K562 (cell line): ENCODE results near the gene HSPB7. TPM values are rescaled to one million over a fixed set of nuclear protein-coding genes. Genes with fewer than 3 reads are reported as not detected.
A peak's percentile ranks its signal among the peaks of the same experiment; 100 is the strongest.

Experiments used
- BHLHE40 ChIP-seq: IDR thresholded peaks from 2 replicates; pipeline ENCODE4 v1.6.1; 2011; ENCODE audit warnings: low read length, improper control_type of control experiment
- CHD1 ChIP-seq: fragments of 200-600 bp; sonication (generic); IDR thresholded peaks from one replicate; pipeline ENCODE4 v1.6.1; 2012; ENCODE audit warnings: mild to moderate bottlenecking, moderate library complexity, low read length, inconsistent platforms
- CTBP1 ChIP-seq: fragments of 450-650 bp; IDR thresholded peaks from 2 replicates; pipeline ENCODE4 v1.6.1; 2016; ENCODE audit warnings: borderline replicate concordance
- ELF2 ChIP-seq: fragments of 250-450 bp; sonication (Bioruptor Pico); IDR thresholded peaks from 2 replicates; pipeline ENCODE4 v1.5.0; 2021; ENCODE audit warnings: mild to moderate bottlenecking
- HIVEP1 ChIP-seq: fragments of 250-450 bp; sonication (Bioruptor Pico); IDR thresholded peaks from 2 replicates; pipeline ENCODE4 v1.4.0; 2020; ENCODE audit warnings: mild to moderate bottlenecking
- KDM1A ChIP-seq, 2 experiments: fragments of 450-650 bp; IDR thresholded peaks; 2 replicates each; pipeline ENCODE4 v1.6.1; 2016; ENCODE audit warnings: mild to moderate bottlenecking in 2 of 2
- KLF10 ChIP-seq: fragments of 250-450 bp; sonication (Bioruptor Pico); IDR thresholded peaks from 2 replicates; pipeline ENCODE4 v1.6.1; 2021; ENCODE audit warnings: matching md5 sums
- MAFG ChIP-seq: fragments of 450-650 bp; conservative IDR thresholded peaks from 2 replicates; pipeline ENCODE4 v1.6.1; 2016; ENCODE audit warnings: missing genetic modification characterization, missing compliant biosample characterization
- NFYB ChIP-seq: IDR thresholded peaks from 2 replicates; pipeline ENCODE4 v1.6.1; 2011; ENCODE audit warnings: mild to moderate bottlenecking, moderate library complexity; ENCODE audit not compliant: insufficient read length; ENCODE audit errors: extremely low read depth
- POLR2AphosphoS5 ChIP-seq: IDR thresholded peaks from 2 replicates; pipeline ENCODE4 v1.6.1; 2011; ENCODE audit warnings: mild to moderate bottlenecking, low read depth, low read length, moderate library complexity; ENCODE audit not compliant: control insufficient read depth, insufficient read depth
- PRMT5 ChIP-seq: sonication (generic); formaldehyde crosslinking; IDR thresholded peaks from 2 replicates; pipeline ENCODE4 v1.5.0; 2020; ENCODE audit warnings: missing genetic modification reagents
- SIN3B ChIP-seq: fragments of 450-650 bp; IDR thresholded peaks from 2 replicates; pipeline ENCODE4 v1.6.1; 2017; ENCODE audit warnings: low read depth, mild to moderate bottlenecking, moderate library complexity
- TAF1 ChIP-seq: IDR thresholded peaks from 2 replicates; pipeline ENCODE4 v1.6.1; 2011; ENCODE audit warnings: mild to moderate bottlenecking, low read length, moderate library complexity; ENCODE audit not compliant: insufficient read depth, control insufficient read depth, severe bottlenecking; ENCODE audit errors: extremely low read depth
- THAP12 ChIP-seq: fragments of 250-450 bp; sonication (Bioruptor Pico); IDR thresholded peaks from 2 replicates; pipeline ENCODE4 v1.9.0; 2021; ENCODE audit warnings: mild to moderate bottlenecking, inconsistent platforms
- THRAP3 ChIP-seq: fragments of 450-650 bp; IDR thresholded peaks from 2 replicates; pipeline ENCODE4 v1.6.1; 2016; ENCODE audit warnings: mild to moderate bottlenecking, inconsistent platforms, borderline replicate concordance
- TOE1 ChIP-seq, 2 experiments: fragments of 450-650 bp in 1 of 2; sonication (generic) in 1 of 2; formaldehyde crosslinking in 1 of 2; IDR thresholded peaks; 2 replicates each; pipeline versions ENCODE4 v1.7.1 to v1.8.0; 2016 to 2022; ENCODE audit warnings: borderline replicate concordance in 2 of 2, mild to moderate bottlenecking in 2 of 2, antibody characterized with exemption in 1 of 2, inconsistent platforms in 1 of 2, low read depth in 1 of 2, missing genetic modification reagents in 1 of 2, moderate library complexity in 1 of 2
- ZFP1 ChIP-seq: fragments of 450-650 bp; formaldehyde crosslinking; IDR thresholded peaks from 2 replicates; pipeline ENCODE4 v1.4.0; 2020; ENCODE audit warnings: mild to moderate bottlenecking, mixed read lengths
- ZNF175 ChIP-seq: fragments of 200-800 bp; sonication (Bioruptor generic); IDR thresholded peaks from 2 replicates; pipeline ENCODE4 v1.6.1; 2016; ENCODE audit warnings: low read depth, mild to moderate bottlenecking, missing genetic modification characterization, missing compliant biosample characterization
- ZNF239 ChIP-seq: fragments of 250-450 bp; sonication (Bioruptor Pico); IDR thresholded peaks from 2 replicates; pipeline ENCODE4 v1.4.0; 2020; ENCODE audit warnings: mild to moderate bottlenecking
- ZNF274 ChIP-seq: IDR thresholded peaks from 2 replicates; pipeline ENCODE4 v1.6.1; 2011; ENCODE audit warnings: low read depth, mild to moderate bottlenecking, low read length, moderate library complexity, borderline replicate concordance
- ZNF311 ChIP-seq: fragments of 250-450 bp; sonication (Bioruptor Pico); IDR thresholded peaks from 2 replicates; pipeline ENCODE4 v1.4.0; 2020; ENCODE audit warnings: mild to moderate bottlenecking, moderate library complexity
- ZNF354B ChIP-seq: fragments of 250-450 bp; sonication (Bioruptor Pico); IDR thresholded peaks from 2 replicates; pipeline ENCODE4 v1.4.0; 2020
- ZNF785 ChIP-seq: fragments of 250-450 bp; sonication (Bioruptor Pico); IDR thresholded peaks from 2 replicates; pipeline ENCODE4 v1.4.0; 2020; ENCODE audit warnings: mild to moderate bottlenecking
- polyA plus RNA-seq, 8 experiments: library from polyadenylated mRNA; depleted of rRNA in 4 of 8; stranded (reverse) in 5 of 8; unstranded in 3 of 8; fragments of >200 nt; fragmentation: Nextera tagmentation in 2 of 8; fragmentation: Illumina TruSeq in 1 of 8; extraction: Ambion mirVana in 2 of 8; extraction: Trizol in 1 of 8; gene quantifications; 2 replicates each; pipeline versions ENCODE4 v1.2.1 to v1.2.3, GENCODE V29; 2011 to 2014; ENCODE audit warnings: inconsistent platforms in 1 of 8, missing spikeins in 1 of 8
- total RNA-seq, 7 experiments: library from RNA; depleted of rRNA in 6 of 7; stranded (reverse); fragments of >200 nt in 6 of 7; fragmentation: Illumina TruSeq in 2 of 7; extraction: Trizol in 2 of 7; gene quantifications; 2 replicates each; pipeline versions ENCODE4 v1.2.1 to v1.2.3, GENCODE V29; 2011 to 2021; ENCODE audit warnings: low replicate concordance in 1 of 7
- TF ChIP-seq, protein P1 (sequence below), 2 experiments: IDR thresholded peaks in 1 of 2; conservative IDR thresholded peaks in 1 of 2; 2 replicates each; pipeline ENCODE4 v1.6.1; 2016; ENCODE audit warnings: low read depth in 2 of 2, mild to moderate bottlenecking in 1 of 2, missing compliant biosample characterization in 1 of 2, missing genetic modification characterization in 1 of 2, moderate library complexity in 1 of 2

The HSPB7 gene
- total and polyA plus RNA-seq, 9 of the 15 experiments (the other 6 are each of a cell fraction or from before 2014, with no cell fraction given): 0.05 to 0.19 (median 0.07) TPM; not detected in 6

DNA sequence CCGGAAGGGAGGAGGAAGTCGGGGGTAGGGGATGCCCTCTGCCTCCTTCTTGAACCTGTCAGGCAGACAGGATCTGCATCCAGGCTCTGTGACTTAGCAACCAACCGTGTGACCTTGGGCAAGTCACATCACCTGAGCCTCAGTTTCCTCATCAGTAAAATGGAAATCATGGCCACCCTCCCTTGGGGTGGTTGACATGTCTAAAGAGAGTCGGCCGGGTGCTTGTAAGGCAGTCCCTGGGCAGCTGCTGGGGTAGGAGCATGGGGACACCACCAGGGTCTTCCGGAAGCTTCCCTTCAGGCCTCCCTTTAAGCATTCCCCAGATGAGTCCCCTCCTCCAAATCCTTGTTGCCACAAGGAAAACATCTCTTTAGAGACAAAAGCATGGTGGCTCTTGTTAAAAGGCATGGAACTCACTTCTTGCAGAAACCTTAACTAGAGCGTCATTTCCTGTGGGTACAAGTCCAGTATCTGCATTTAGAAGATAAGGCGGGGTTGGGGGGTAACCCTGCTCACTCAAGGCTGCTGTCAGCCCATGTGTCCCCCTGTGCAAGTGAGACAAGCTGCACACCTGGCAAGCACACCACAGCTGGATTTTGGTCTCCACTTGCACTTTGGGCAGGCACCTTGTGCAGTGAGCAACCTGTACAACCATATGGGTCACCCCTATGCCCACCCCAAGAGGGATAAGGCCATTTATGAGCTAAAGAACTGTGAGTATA is 36.1 kb upstream of the HSPB7 start (continued):
- TF ChIP-seq TAF1 (peak; percentile 20), CHD1 (no peak), MAFG (tag) (no peak), SIN3B (no peak), THAP12 (CRISPR knock-in tag) (no peak), POLR2AphosphoS5 (peak; percentile 95), ZNF175 (CRISPR knock-in tag) (peak; percentile 64; the same call in 1 of the 2 replicates), ZNF785 (CRISPR knock-in tag) (no peak), TOE1 (IDR thresholded peaks at IDR 0.05; ENCODE audit: borderline replicate concordance) (no peak), TOE1 (CRISPR knock-in tag; IDR thresholded peaks at IDR 0.05; ENCODE audit: borderline replicate concordance, low read depth) (no peak), ELF2 (CRISPR knock-in tag) (no peak), KDM1A (IDR thresholded peaks at IDR 0.05) (0 out of 4 replicates have a peak, but pooled peaks of 1 of the 2 experiments have one; percentile 25), HIVEP1 (CRISPR knock-in tag) (no peak), ZNF239 (peak; percentile 84), PRMT5 (CRISPR knock-in tag) (no peak), CTBP1 (0 out of 2 replicates have a peak, but pooled peaks have one; percentile 31), BHLHE40 (no peak; the same call in 1 of the 2 replicates), KLF10 (CRISPR knock-in tag) (no peak), ZNF311 (CRISPR knock-in tag) (0 out of 2 replicates have a peak, but pooled peaks have one; percentile 33), NFYB (no peak), ZFP1 (no peak), ZNF274 (peak; percentile 57; the same call in 1 of the 2 replicates), ZNF354B (CRISPR knock-in tag) (no peak), THRAP3 (no peak)
- TF ChIP-seq, protein P1, sequence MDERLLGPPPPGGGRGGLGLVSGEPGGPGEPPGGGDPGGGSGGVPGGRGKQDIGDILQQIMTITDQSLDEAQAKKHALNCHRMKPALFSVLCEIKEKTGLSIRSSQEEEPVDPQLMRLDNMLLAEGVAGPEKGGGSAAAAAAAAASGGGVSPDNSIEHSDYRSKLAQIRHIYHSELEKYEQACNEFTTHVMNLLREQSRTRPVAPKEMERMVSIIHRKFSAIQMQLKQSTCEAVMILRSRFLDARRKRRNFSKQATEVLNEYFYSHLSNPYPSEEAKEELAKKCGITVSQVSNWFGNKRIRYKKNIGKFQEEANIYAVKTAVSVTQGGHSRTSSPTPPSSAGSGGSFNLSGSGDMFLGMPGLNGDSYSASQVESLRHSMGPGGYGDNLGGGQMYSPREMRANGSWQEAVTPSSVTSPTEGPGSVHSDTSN (CRISPR knock-in tag; IDR thresholded peaks at IDR 0.05; ENCODE audit: low read depth): no peak
- TF ChIP-seq, protein P1 (tag; conservative IDR thresholded peaks at IDR 0.05; ENCODE audit: low read depth): no peak
